GM18519 (cell line): ENCODE results near the gene SEC14L1.

Experiments used
- ATAC-seq: cut with Tn5 transposase; IDR thresholded peaks from one replicate; pipeline ENCODE4 v1.9.1; 2021; ENCODE audit warnings: mild to moderate bottlenecking, moderate library complexity; ENCODE audit not compliant: unreplicated experiment, low FRiP score

SEC14L1 gene

GRCh38 chr17:77186141-77186604 is 45.4 kb downstream of the SEC14L1 start:
- ATAC-seq: no peak

DNA sequence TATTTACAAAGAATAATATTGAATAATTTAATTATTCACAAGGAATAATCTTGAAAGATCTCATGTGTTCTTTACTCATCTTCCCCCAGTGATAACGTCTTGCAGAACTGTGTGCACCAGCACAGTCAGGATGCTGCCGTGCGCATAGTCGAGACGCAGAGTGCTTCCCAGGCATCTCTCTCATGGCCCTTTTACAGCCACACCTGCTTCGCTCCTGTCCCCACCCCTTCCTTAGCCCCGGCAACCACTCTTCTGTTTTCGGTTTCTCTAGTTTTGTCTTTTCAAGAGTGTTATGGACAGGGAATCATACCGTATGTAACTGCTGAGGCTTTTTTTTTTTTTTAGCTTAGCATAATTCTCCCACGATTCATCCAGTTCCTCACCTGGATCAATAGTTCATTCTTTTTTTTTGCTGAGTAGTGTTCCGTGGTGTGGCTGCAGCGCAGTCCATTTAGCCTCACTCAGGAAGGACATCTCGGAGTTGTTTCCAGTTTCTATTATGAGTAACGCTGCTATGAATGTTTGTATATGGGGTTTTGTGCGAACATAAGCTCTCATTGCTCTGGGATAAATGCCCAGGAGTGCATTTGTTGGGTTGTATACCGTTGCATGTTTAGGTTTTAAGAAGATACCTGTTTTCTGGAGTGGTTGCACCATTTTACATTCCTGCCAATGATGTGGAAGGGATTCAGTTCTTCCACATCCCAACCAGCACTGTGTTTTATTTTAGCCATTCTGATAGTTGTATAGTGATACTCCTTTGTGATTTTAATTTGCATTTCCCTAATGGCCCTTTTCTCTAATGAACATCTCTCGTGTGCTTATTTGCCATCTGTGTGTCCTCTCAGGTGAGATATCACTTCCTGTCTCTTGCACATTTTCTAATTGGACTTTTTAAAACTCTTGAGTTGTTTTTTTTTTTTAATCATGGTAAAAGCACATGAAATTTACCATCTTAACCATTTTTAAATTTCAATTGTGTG is 47.6 kb downstream of the SEC14L1 start:
- no peak for ATAC-seq

DNA sequence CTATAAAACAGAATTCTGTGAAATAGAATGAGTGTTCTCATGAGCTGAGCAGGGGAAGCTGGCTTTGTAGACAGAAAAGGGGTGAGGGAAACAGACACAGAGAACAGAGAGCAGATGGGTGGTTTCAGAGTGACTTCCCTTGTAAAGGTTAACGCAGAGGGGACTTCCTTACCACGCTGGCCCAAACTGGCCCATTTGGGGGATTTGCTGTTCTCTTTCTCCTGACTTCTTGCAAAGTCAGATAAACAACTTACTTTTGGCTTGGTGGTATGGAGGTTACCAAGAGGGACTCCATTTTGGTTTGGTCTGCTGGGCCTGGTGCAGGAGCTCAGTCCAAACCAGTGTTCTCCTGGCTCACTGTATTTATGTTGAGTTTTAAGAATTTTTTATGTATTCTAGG is 48.4 kb downstream of the SEC14L1 start:
- no peak for ATAC-seq

GRCh38 chr17:77190576-77190975 is 49.8 kb downstream of the SEC14L1 start:
- no peak for ATAC-seq

GRCh38 chr17:77191244-77191643 is 50.5 kb downstream of the SEC14L1 start:
- ATAC-seq: no peak

DNA sequence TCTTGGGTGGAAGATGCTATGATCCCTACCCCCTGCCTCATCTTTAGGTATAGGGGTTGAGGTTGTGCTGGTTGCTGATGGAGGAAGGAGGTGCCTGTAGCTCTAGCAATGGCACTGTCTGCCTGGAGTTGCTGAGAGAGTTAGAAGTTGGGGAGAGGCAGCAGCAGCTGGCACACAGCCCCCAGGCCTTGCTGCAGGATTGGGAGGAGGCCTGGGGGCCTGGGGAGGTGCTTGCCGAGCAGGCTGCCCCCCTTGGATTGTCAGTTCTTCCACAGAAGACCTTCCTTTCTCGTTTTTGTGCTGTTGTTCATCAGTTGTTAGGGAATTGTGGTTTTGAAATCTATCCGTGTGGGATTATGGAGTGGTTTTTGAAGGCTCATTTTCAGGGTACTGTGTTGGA is 52.9 kb downstream of the SEC14L1 start:
- no peak for ATAC-seq

GRCh38 chr17:77194179-77194578 is 53.4 kb downstream of the SEC14L1 start:
- ATAC-seq: no peak

DNA sequence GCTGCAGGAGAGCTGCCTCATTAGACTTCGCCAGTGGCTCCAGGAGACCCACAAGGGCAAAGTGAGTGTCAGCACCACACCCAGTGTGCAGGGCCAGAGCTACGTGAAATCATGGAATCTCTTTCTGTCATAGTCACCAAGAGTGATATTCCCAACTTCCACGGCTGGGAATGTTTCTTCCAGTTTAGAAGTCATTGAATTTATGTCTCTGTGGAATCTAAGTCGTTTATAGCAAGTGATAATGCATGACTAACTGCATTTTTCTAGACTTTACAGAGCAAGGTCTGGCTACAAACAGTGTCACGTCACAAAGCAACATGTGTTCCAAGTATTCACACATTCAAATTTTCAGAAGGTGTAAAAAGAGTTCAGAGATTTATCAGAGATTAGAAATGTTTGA is 55.5 kb downstream of the SEC14L1 start:
- no peak for ATAC-seq

- no peak for ATAC-seq
Observed at GRCh38 chr17:77197115-77197514, 56.3 kb downstream of the SEC14L1 start.

- no peak for ATAC-seq
Observed at GRCh38 chr17:77200711-77201110, 59.9 kb downstream of the SEC14L1 start.

GRCh38 chr17:77203436-77203835 is 62.7 kb downstream of the SEC14L1 start:
- ATAC-seq: no peak

GRCh38 chr17:77203846-77204245 is 63.1 kb downstream of the SEC14L1 start:
- ATAC-seq: no peak

- ATAC-seq: no peak
Observed at GRCh38 chr17:77204536-77204935, 63.8 kb downstream of the SEC14L1 start.

GRCh38 chr17:77205396-77206125 is 64.8 kb downstream of the SEC14L1 start:
- ATAC-seq: no peak

- no peak for ATAC-seq
Observed at GRCh38 chr17:77206158-77206956, 65.6 kb downstream of the SEC14L1 start.

DNA sequence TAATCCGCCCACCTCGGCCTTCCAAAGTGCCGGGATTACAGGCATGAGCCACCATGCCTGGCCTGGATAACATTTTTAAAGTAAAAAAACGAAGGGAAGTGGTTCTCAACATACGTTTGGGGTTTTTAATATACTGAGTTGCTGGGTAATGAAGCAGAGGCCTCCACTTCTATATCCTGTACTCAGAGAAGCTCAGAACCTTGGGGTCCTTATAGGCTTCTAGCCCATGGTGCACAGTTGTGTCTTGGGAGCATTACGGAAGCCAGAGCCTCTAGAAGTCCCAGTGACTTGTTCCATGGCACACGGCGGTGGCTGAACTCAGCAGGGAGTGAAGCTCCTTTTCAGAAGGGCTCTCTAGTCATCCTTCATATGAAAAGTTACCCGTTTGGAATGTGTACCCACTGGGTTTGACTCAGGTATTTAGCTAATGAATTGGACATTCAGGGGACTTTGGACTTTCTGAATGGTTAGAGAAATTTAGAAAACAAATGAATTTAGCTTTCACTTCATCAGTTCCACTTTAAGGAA is 67.0 kb downstream of the SEC14L1 start:
- ATAC-seq: no peak

DNA sequence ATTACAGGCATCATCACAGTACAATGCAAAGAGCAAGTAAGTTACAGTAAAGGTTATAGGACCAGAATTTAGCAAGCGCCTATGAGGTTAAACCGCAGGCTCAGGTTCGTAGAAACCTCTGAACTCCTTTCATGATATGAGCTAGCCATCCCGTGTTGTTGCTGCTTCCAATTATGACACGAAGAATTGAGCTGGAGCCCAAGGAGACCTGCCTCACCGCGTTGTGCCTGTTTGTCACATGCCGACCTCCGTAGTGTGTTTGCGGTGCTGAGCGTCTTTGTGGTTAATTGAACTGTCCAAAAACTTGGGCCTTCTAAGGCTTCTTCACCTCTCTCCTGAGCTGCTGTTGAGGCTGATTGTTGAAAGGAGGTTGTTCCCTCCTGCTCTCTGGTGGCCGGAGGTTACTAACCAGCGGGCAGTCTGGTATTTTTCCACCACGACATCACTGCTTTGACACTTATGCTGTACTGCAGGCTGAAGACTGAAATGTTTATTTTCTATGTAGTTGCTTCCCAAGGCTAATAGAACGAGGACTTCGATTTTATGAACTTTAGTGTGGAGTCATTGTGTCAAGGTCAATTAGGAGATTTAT is 67.5 kb downstream of the SEC14L1 start:
- ATAC-seq: no peak

GRCh38 chr17:77208856-77209255 is 68.1 kb downstream of the SEC14L1 start:
- ATAC-seq: no peak

DNA sequence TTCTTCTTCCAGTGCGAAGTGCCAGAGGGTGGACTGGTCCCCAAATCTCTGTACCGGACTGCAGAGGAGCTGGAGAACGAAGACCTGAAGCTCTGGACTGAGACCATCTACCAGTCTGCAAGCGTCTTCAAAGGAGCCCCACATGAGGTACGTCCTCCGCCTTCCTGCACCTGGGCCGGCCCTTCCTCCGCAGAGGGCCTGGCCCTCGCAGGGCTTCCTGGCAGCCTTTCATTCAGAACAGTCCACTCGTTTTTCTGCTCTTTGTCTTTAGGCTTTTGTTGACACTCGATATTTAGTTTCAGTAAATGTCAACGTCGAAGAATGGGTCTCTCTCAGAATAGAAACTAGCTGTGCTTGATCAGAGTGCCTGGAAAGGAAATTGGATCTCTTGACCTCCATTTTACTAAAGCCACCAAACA is 68.6 kb downstream of the SEC14L1 start:
- ATAC-seq: no peak

DNA sequence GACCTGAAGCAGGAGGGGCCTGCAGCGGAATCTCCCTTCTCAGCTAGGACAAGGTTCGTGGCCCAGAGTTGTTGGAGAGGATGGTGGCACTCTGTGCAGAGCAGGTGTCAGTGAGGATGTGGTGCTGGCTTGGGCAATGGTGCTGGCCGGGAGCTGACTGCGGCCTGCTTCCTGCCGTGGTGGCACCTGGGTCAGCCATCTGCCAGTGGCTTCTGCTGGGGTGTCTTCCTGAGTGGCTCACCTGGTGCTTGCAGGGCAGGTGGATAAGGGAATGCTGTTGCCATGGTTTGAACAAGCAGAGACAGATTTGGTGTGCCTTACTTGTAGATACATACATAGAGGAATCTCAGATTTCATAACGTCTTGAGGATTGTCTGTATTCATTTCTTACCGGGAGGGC is 69.6 kb downstream of the SEC14L1 start:
- ATAC-seq: no peak
